HG03457 (cell line): ENCODE data around the gene JAG1.

ENCODE experiments used
- ATAC-seq: cut with Tn5 transposase; IDR thresholded peaks from one replicate; pipeline ENCODE4 v1.9.1; 2021; ENCODE audit warnings: moderate number of reproducible peaks; ENCODE audit not compliant: unreplicated experiment

The JAG1 gene

DNA sequence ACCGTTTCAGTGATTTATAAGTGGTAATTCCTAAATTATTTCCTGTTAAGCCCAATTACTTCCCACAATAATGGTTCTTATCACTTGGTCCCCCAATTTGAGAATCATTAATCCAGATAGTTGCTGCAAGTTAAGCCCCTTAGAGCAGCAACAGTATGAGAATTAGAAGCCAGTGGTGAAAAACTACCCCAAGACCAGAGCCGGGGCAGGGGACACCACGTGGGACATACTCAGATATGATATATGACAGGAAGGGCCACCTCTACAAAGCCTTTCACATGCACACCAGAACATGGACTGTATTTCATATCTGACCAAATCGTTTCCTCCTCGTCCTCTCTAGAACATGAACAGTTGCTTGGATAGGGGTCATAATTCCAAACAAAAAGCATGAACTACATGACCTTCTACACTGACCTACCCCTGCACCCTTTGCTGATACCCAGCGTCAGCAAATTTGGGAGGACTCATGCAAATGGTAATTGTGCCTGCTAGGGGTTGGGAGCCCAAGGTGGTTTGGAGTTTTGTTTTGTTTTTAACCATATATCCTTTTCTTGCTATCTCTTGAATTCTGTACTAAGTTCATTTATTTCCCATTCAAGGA lies 3.9 kb downstream of the JAG1 start:
- ATAC-seq = no peak

DNA sequence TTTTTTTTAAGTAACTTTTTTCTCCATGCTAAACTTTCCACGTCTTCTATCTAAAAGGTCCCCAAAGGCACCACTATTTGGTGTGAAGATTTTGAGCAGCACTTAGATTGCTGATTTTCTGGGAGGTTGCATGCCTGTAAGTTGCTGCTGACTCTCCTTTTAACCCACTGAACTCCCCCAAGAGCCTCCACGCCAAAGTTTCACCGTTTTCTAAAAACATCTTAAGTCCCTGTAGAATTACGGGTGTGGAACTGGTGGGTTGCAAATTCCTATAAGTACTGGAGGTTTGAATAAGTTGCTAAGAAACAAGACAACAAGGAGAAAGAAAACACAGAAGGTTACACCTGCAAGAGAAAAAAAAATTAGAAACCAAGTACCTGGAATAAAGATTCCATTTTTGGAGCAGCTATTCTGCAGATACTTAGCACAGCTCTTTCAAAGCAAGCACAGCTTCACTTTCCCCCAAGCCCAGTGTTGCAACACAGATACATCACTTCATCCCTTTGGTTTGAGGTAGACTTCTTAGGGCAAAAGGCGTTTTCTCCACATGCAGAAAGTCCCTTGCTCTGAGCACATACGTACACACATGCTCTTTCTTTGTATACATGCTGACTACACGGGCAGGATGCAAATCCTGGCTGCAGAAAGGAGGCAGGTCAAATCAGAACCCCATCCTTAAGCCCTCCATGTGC lies 5.0 kb downstream of the JAG1 start:
- no peak for ATAC-seq

DNA sequence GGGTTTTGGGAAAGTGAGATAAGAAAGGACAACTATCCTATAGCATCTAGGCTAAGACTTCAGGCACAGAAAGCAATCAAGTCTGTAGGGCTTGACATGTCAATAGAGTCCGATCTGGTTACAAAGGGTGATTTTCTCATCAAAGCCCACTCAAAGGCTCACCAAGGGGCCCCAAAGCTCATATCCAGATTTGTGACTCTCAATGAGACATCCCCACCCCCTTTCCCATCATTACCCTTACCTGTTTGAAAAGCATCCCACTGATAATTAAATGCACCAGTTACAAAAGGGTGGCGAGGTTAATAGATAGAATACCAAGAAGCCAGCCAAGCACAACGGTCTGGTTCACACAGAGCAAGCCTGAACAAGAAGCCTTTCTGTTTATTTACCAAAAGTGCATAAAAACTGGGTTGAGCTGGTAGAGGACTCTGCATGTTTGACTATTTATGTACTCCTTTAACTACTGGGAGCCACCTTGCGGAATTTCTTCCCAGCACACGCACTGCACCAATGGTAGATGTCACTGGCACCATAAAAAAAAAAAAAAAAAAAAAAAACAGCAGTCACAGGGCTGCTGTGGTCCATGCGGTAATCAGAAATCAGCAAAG lies 6.1 kb downstream of the JAG1 start:
- no peak for ATAC-seq

DNA sequence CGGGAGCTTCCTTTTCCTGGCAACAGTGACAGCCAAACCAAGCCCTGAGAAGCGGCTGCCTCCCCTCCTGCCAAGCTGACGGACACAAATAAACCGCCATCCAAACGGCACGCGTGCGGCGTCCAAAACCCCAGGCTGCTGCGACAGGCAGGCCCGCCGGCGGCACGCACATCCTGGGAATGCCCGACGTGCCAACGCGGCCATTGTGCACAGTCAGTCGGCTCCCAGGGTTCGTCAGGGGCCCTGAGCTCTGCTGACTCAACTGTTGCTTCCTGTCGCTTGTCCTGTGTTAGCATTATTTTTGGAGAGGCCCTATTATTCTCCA lies 6.8 kb downstream of the JAG1 start:
- no peak for ATAC-seq

DNA sequence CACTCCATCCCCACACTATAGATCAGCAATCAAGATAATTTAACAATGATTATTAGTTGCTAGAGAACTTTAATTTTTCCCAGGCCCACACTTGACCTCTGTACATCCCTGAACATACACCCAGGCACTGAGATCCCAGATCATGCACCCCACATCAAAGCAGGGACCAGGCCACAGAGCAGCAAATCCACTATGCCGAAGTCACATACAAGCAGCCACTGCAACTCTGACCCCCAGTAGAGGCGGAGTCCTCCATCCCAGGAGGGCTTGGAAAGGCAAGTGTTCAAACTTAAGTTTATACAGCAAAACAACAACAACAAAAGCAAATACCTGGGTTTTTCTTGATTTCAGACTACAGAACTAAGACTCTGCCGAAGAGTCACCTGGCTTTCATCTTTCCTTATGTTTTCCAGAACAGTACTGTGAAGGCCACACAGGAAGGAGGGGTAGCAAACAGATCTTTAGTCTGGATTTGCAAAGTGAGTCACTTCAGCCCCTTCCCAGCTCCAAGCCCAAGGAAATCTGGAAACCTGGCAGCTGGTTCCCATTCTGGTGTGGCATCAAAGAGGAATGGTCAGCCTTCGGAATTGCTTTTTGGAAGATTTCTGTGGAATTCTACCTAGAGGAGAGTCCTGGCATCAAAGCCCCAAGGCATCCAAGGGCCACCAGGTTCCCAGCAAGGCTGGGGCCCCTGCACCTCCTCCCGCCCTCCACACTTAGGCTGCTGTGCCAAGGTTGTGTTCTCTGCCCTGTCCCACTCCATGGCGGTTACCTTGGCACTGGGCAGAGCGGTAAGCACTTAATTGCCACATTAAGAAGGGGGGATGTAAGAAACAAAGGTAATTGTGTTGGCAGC lies 7.3 kb downstream of the JAG1 start:
- no peak for ATAC-seq

DNA sequence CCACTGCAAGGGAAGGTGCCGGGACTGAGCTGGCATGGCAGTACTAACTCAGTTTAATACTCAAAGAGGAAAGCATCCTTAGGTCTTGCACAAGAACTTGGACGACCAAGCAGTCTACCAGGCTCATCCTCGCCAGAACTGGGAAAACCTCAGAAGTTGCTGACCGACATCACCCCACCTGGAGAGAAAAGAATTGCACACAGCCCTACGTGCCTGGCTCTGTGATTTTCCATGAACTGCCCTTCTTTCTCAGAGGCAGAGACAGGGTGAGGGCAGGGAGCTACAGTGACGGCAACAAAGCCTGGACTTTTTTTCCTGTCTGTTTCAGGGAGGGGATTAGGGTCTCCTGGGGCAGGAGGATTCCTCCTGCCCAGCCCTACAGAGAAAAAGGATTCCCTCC lies 8.0 kb downstream of the JAG1 start:
- no peak for ATAC-seq

DNA sequence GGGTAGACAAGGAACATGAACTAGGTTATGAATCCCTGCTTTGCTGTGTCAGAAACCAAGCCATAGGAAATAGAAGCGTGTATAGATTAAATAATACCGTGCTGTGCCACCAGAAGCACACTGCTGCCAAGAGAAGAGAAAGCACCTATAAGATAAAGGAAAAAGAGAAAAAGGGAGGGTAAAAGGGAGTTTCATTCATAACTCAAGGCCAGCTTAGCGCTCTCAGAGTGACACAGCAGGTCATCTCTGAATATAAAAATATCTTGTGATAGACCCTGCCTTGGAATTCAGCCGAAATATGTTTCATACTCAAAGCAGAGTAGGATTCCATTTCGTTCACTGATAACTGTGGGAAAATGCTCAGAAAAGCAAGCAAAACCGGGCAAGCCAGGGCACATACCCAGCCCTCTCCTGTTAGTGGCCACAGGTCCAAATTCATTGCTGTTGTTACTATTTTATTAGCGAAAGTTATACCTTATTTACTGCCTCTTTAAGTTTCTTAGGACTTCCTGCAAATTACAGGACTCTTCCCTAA lies 8.7 kb downstream of the JAG1 start:
- ATAC-seq = no peak

DNA sequence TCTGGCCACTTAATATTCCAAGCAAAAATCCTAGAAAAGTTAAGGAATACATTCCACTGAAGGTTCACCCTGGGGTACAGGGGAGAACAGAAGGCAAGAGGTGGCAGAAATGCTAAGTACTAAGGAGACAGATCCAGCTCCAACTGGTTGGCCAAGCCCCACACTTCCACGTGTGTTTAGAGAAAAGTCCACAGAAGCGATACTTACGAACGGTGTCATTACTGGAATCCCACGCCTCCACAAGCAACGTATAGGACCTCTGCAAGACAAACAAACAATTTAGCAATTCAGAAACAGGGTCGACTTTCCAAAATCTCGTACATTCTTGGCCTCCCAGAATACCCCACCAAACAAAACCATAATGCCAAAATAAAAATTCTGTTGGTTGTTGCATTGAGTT lies 10.0 kb downstream of the JAG1 start:
- ATAC-seq = no peak

DNA sequence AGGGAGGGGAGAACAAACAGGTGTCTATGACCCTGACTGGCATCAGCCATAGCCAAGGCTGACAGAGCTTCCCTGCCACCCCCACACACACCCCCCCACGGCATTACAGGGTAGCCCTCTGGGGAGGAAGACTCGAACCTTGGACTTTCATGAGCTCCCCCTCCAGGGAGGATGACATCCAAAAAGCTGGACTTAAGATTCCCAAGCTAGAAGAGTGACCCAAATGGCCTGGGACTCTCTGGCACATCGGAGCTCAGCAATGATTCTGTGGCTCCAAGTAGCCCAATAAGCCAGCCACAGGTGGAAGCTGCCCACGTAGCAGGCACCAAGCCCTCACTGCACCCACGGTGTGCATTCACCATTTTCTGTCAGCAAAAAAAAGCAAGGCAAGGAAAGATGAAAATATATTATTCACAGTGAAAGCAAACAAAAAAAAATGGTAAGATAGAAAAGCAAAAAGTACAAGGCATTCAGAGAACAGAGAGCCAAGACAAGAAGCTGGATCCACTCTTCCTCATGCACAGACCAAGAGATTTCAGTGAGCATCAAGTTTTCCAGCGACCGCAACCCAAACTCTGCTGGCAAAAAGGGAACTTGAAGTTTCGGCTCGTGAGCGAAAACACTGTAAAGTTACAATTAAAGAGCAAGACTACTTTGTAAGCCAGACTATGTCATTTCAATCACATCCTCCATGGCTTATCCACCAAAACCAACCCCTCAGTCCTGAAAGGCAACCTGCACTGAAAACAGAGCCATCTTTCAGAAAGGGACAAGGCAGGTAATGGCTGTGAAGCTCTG lies 10.9 kb downstream of the JAG1 start:
- no peak for ATAC-seq

DNA sequence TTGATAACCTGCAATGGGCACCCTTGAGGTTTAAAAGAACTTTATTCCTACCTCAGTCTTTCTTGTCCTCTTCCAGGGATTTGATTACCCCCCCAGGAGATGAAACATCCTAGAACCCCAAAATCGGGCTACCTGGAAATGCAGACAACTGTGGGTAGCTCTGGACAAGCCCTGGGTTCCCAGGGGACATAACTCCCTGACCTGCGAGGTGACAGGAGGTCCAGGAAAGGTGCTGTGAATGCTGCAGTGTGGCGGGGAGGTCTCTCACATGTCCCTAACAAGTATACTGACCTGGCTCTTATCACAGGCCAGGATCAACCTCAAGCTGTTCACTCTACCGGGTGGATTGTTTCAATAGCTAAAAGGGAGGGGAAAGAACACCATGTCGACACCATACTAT lies 11.6 kb downstream of the JAG1 start:
- no peak for ATAC-seq

DNA sequence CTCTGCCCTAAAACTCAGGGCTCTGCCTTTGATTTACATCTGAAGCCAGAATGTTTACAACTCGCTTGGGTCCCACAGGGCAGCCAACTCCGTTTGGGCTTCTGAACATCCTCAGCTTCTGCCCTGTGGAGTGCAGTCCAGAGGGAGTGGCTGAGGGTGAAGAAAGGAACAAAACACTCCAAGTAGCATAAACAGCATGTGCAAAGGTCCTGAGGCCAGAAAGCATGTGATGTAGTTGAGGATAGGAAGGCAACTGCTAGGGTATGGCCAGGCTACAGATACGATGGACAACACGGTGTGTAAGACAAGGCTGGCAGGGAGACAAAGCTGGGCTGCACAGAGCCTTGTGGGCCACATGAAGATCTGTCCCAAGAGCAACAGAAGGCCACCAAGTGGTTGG lies 12.5 kb downstream of the JAG1 start:
- ATAC-seq = no peak

DNA sequence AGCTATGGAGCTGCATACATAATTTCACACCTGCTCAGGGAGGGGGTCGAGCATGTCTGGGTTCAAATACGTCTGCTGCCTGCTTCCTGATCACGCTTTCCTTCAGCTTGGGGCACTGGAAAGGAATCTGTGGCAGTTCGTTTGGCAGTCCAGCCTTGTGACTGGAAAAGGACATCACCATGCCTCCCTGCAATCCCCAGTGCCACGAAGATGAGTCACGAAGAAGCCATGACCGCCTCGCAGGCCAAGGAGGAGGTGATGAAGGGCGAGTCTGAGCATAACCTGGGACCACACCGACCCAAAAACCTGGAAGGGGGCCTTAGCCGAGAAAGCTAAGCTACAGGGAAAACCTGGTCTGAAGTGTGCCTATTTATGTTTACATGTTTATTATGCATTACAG lies 13.1 kb downstream of the JAG1 start:
- ATAC-seq = no peak

DNA sequence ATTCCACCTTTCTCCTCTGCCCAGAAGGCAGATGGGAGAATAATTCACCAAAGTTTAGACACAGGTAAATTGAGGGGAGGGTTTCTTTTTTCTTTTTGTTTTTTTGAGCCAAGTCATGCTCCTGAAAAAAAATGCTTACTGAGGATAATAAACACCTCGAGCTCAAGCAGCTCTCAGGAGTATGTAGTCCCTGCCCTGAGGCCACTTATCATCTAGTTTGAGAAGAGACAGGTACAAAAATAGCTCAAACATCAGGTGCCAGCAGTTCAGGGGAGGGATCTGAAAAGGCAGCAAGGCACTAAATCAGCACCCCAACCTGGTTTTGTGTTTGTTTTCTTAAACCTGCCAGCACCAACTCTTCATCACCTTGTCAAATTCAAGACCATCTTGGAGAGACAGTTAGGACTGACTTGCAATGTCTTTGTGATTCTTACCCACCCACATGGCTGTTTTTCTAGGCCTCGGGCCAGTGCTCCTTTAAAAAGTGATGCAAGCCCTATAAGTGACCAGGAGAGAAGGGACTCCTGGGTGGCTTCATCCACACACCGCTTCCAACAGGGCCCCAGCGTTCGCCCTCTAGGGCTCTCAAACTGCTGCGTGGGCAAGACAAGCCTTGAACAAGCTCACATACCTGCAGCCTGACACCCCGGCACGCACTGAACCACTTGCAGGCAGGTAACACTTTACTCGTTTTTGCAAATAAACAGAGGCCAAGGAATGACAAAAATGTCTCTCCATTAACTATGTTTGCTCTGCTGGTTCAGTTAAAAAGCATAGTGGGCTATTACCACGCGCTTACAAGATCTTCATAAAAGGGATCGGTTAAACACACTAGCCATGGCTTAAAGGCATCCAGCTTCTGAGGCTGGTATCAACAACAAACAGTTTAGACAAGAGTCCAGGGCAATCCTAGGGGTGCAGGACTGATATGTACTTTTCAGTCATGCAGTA lies 13.9 kb downstream of the JAG1 start:
- ATAC-seq = no peak

DNA sequence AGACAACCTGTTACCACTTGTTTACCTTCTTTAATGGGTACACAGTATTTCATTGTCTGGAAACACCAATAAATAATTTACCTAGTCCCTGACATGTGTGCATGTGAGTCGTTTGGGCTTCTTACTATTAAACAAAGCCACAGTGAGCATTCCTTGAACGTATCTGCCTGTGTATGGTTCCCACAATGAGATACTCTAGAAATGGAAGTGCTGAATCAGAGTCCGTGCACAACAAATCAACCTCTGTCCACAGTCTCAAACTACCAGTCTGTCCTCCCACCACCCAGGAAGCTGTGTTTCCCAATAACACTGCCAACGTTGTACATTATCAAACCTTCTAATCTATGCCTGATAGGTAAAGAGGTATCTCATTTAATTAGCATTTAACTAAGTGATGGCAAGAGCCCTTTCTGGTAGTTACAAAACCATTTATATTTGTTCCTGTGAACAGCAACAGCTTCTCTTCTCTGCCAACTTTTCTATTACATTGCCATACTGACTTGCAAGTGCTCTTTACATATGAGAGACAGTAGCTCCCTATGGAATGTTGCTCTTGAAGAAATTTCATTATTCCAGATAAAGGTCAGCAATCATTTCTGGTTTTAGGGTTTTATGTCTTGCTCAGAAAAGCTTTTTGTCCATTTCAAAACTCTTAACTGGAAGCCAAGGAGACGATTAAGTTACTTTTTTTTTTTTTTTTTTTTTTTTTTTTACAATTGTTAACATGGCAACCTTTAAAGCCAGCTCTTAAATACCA lies 14.7 kb downstream of the JAG1 start:
- ATAC-seq = no peak

DNA sequence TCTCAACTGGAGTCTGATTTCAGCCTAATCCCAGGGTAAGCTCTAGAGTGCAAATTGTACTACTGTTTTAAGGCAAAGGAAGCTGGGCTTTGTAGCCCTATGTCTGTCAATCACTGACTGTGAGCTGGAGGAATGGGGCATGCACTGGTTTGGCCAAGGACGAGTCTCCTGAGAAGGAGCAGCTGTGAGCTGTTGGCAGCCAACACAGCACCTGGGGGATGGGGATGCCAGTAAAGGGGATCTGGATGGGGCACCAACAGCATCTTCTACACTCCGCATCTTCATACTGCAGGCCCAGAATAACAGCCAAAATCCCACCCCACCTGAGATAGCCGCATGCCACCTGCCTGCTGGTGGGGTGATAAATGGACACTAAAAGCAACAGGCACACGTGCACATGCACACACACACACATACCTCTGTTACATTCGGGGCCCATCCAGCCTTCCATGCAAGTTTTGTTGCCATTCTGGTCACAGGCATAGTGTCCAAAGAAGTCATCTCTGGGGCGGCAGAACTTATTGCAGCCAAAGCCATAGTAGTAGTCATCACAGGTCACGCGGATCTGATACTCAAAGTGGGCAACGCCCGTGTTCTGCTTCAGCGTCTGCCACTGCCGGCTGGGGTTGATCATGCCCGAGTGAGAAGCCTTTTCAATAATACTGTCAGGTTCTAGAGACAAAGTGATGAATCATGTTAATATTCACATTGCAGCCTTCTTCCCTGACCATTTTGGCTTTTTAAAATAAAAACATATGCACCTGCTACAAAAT lies 15.6 kb downstream of the JAG1 start:
- ATAC-seq = no peak

DNA sequence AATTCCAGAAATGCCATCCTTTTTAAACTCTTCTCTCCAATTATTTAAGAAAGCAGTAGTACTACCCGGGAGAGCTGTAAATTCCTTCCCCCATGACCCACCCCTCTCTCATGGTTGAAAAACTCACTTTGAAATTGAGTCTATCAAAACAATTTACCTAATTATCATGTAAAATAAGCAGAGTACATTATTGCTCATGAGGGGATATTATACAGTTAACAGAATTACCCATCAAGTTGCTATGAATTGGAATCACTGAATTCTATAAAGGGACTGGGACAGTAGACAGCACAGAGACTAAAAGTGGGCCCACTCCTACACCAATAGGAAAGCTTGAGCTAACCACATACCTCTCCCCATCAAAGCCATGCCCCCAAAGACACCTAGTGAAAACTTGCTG lies 16.3 kb downstream of the JAG1 start:
- ATAC-seq = no peak

DNA sequence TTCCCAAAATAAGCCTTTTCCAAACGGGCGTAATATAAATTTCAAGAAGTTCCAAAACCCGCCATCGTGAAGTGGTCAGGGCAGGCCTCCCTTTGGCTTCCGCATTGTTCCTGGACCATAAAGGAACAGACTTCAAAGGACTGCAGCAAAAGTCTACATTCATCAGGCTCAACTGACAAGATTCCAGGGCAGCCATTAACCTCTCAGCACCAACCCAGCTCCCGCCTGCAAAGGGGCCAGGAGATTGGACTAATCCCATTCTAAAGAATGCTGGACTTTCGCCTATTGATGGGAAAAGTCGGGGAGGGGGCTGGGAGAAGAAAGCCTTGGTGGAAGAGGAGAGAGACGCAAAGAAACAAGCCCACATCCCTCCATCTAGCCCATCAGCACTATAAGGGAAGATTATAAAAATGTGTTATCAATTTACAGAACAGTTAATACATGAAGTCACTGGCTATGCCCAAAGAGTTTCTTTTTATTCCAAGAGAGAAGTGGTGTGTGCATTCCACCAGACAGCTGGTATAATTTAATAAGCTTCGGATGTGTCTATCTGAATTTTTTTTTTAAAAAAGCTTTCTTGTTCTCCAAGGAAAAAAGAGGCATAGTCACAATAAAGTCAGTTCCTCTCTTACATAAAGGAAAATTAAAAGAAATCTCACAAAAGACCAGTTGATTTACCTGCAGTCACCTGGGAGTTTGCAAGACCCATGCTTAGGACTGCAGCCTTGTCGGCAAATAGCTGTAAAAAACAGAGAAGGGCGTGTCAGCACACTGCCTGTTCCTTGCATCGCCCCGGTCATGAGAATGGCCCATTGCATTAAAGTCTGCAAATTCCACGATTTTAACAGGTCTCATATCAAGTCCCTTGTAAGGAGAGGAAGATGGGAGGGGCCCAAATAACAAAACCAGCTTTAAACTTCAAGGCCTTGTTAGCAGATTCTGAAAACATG lies 17.8 kb downstream of the JAG1 start:
- no peak for ATAC-seq
